Astrocyte of the spinal cord (primary cell): ENCODE results near the gene COA4.
A peak's percentile ranks its signal among the peaks of the same experiment; 100 is the strongest.

Source experiments
- DNase-seq: peaks from one replicate; pipeline ENCODE4 v3.0.0; 2011; ENCODE audit warnings: low read depth, low spot score
- H3K4me3 ChIP-seq: 2 replicates; pipeline ENCODE4 v1.5.1; 2011; ENCODE audit warnings: low read depth, mild to moderate bottlenecking, low read length, moderate library complexity
- CTCF ChIP-seq: IDR thresholded peaks from 2 replicates; pipeline ENCODE4 v1.5.1; 2012; ENCODE audit warnings: low read depth, mild to moderate bottlenecking, low read length, inconsistent platforms
- in situ Hi-C: cut with HindIII; loops from 2 replicates; pipeline ENCODE4 v1.10.0; 2017; ENCODE audit warnings: low sequenced_read_pairs

COA4 gene

GRCh38 chr11:73907191-73907590 lies 30.5 kb upstream of the COA4 start:
- DNase-seq, result no peak
- no peak overlapping the region for H3K4me3 ChIP-seq
- TF ChIP-seq CTCF, result no peak
- in situ Hi-C loops, result no loop called here

- TF ChIP-seq CTCF, result no peak
- in situ Hi-C loops, result no loop called here
- DNase-seq, result no peak
- H3K4me3 ChIP-seq, result no peak overlapping the region
Measured at GRCh38 chr11:73902303-73902702, 25.7 kb upstream of the COA4 start.

- no peak for TF ChIP-seq CTCF
Measured at GRCh38 chr11:73894725-73895335, 18.2 kb upstream of the COA4 start.

GRCh38 chr11:73893041-73893440 lies 16.4 kb upstream of the COA4 start:
- in situ Hi-C loops, result no loop called here
- DNase-seq, result no peak
- TF ChIP-seq CTCF, result no peak
- H3K4me3 ChIP-seq, result no peak overlapping the region

More at GRCh38 chr11:73894725-73895335, 18.2 kb upstream of the COA4 start:
- peak; percentile 6 for DNase-seq
- H3K4me3 ChIP-seq, result no peak overlapping the region
- in situ Hi-C loops, result no loop called here

- no peak for TF ChIP-seq CTCF
- in situ Hi-C loops, result no loop called here
- no peak for DNase-seq
- no peak overlapping the region for H3K4me3 ChIP-seq
Measured at GRCh38 chr11:73889536-73889935, 12.9 kb upstream of the COA4 start.

- no peak for DNase-seq
- no peak for TF ChIP-seq CTCF
- in situ Hi-C loops, result no loop called here
- H3K4me3 ChIP-seq, result no peak overlapping the region
Measured at GRCh38 chr11:73889019-73889418, 12.4 kb upstream of the COA4 start.
